K562 (cell line): ENCODE measurements around the gene PPFIBP2. TPM values are rescaled to one million over a fixed set of nuclear protein-coding genes. Genes with fewer than 3 reads are reported as not detected.

Experiments
- ATAC-seq: fragments of 200-7000 bp; cut with Tn5 transposase; 3 replicates; pipeline ENCODE4 v1.9.1; 2020; ENCODE audit warnings: moderate library complexity
- BruUV-seq: library from RNA; stranded (reverse); fragments of 400-500 nt; replicated peaks from 2 replicates; lab custom pipeline; 2021; lab: Mats Ljungman, UMichigan
- CTCF ChIA-PET: fragments of 300-600 bp; formaldehyde crosslinking; extraction: SDS; loops from one replicate; lab custom pipeline; 2021; ENCODE audit warnings: low intra/inter-chr PET ratio; lab: Yijun Ruan, JAX
- POLR2A ChIA-PET: fragments of 300-600, 350-650 bp; sonication (Branson Sonifier 250); formaldehyde crosslinking; extraction: SDS; loops from one replicate; lab custom pipeline; 2021; ENCODE audit warnings: antibody characterized with exemption, inconsistent platforms; lab: Yijun Ruan, JAX
- DNase-seq, 4 experiments: peaks; one replicate each; pipeline versions ENCODE4 v3.0.0 to v3.0.0-alpha.2; 2011 to 2018; ENCODE audit warnings: low spot score in 3 of 4, mixed read lengths in 3 of 4; ENCODE audit errors: extremely low read depth in 1 of 4
- FAIRE-seq: peaks from 2 replicates; lab custom pipeline; 2011; peaks lifted over from hg19 to GRCh38; lab: Jason Lieb, UNC
- H2AFZ ChIP-seq: 2 replicates; pipeline ENCODE4 v1.6.0; 2011; ENCODE audit warnings: low read depth, low read length, control low read depth, inconsistent platforms
- H3K27ac ChIP-seq: fragments of 200-600 bp; 3 replicates; pipeline ENCODE4 v1.8.0; 2011; ENCODE audit warnings: low read depth, mild to moderate bottlenecking, control low read depth, inconsistent platforms, low read length, moderate library complexity, mixed read lengths; ENCODE audit errors: extremely low read depth
- H3K27me3 ChIP-seq, 2 experiments: fragments of 300-600 bp in 1 of 2; 2 replicates in 1 of 2; 3 replicates in 1 of 2; pipeline versions ENCODE4 v1.6.0 to v1.8.0; 2011; ENCODE audit warnings: inconsistent platforms in 2 of 2, low read length in 2 of 2, mild to moderate bottlenecking in 1 of 2, mixed read lengths in 1 of 2, moderate library complexity in 1 of 2; ENCODE audit not compliant: control insufficient read depth in 2 of 2, insufficient read depth in 2 of 2
- H3K36me3 ChIP-seq: fragments of 300-600 bp; 3 replicates; pipeline ENCODE4 v1.8.0; 2011; ENCODE audit warnings: mild to moderate bottlenecking, low read length, inconsistent platforms; ENCODE audit not compliant: control insufficient read depth, insufficient read depth
- H3K4me1 ChIP-seq, 2 experiments: fragments of 200-600 bp in 1 of 2; replicated peaks in 1 of 2; 2 replicates in 1 of 2; 3 replicates in 1 of 2; pipeline versions ENCODE4 v1.5.1 to v1.8.0; 2011; ENCODE audit warnings: inconsistent platforms in 2 of 2, low read length in 2 of 2, mild to moderate bottlenecking in 1 of 2, mixed read lengths in 1 of 2, moderate library complexity in 1 of 2; ENCODE audit not compliant: control insufficient read depth in 2 of 2, insufficient read depth in 2 of 2
- H3K4me2 ChIP-seq: 2 replicates; pipeline ENCODE4 v1.6.1; 2011; ENCODE audit warnings: low read length, control low read depth, inconsistent platforms, mixed read lengths; ENCODE audit not compliant: insufficient read depth
- H3K4me3 ChIP-seq: fragments of 200-600 bp; sonication (generic), shearing (Covaris generic); 2 replicates; pipeline ENCODE4 v1.5.1; 2016; ENCODE audit warnings: control low read depth, inconsistent platforms
- H3K79me2 ChIP-seq: fragments of 200-600 bp; 3 replicates; pipeline ENCODE4 v1.8.0; 2011; ENCODE audit warnings: low read length, inconsistent platforms; ENCODE audit not compliant: control insufficient read depth, insufficient read depth
- H3K9ac ChIP-seq, 2 experiments: 2 replicates each; pipeline versions ENCODE4 v1.6.0 to v1.6.1; 2011; ENCODE audit warnings: low read depth in 2 of 2, low read length in 2 of 2, control low read depth in 1 of 2, inconsistent platforms in 1 of 2, mild to moderate bottlenecking in 1 of 2, mixed read lengths in 1 of 2; ENCODE audit not compliant: insufficient read depth in 1 of 2
- H3K9me1 ChIP-seq: one replicate; pipeline ENCODE4 v1.6.0; 2011; ENCODE audit warnings: inconsistent platforms, mild to moderate bottlenecking, low read length, moderate library complexity; ENCODE audit not compliant: control insufficient read depth, insufficient read depth
- H3K9me3 ChIP-seq: replicated peaks from 2 replicates; pipeline ENCODE4 v1.5.1; 2011; ENCODE audit warnings: low read depth, low read length, inconsistent platforms; ENCODE audit not compliant: control insufficient read depth, insufficient read depth
- H4K20me1 ChIP-seq: replicated peaks from 2 replicates; pipeline ENCODE4 v1.6.1; 2011; ENCODE audit warnings: low read length, inconsistent platforms, mixed read lengths; ENCODE audit not compliant: control insufficient read depth, insufficient read depth
- AFF1 ChIP-seq, 2 experiments: fragments of 450-650 bp; IDR thresholded peaks; 2 replicates each; pipeline ENCODE4 v1.6.1; 2018; ENCODE audit warnings: mild to moderate bottlenecking in 2 of 2, low read depth in 1 of 2; ENCODE audit not compliant: partially characterized antibody in 2 of 2
- BRD9 ChIP-seq: fragments of 450-650 bp; IDR thresholded peaks from 2 replicates; pipeline ENCODE4 v1.6.1; 2018; ENCODE audit warnings: low read depth; ENCODE audit not compliant: partially characterized antibody
- E2F6 ChIP-seq, 2 experiments: IDR thresholded peaks; 2 replicates each; pipeline ENCODE4 v1.6.1; 2011; ENCODE audit warnings: borderline replicate concordance in 1 of 2, control low read depth in 1 of 2, low read depth in 1 of 2, low read length in 1 of 2, mild to moderate bottlenecking in 1 of 2, mixed read lengths in 1 of 2, moderate library complexity in 1 of 2; ENCODE audit not compliant: insufficient read depth in 1 of 2, insufficient read length in 1 of 2, poor library complexity in 1 of 2, severe bottlenecking in 1 of 2; ENCODE audit errors: extremely low read depth in 1 of 2
- EGR1 ChIP-seq: fragments of 450-650 bp; conservative IDR thresholded peaks from 2 replicates; pipeline ENCODE4 v1.6.1; 2017; ENCODE audit warnings: mild to moderate bottlenecking
- KAT7 ChIP-seq: sonication (generic); formaldehyde crosslinking; IDR thresholded peaks from 2 replicates; pipeline ENCODE4 v1.8.0; 2022; ENCODE audit warnings: missing genetic modification reagents, mild to moderate bottlenecking, borderline replicate concordance
- PRPF4 ChIP-seq: fragments of 200-400 bp; formaldehyde crosslinking; IDR thresholded peaks from one replicate; pipeline ENCODE4 v1.6.1; 2017; ENCODE audit warnings: low read length, low read depth, mild to moderate bottlenecking; ENCODE audit not compliant: insufficient read depth, poor library complexity, severe bottlenecking
- RBM34 ChIP-seq: fragments of 200-400 bp; formaldehyde crosslinking; IDR thresholded peaks from 2 replicates; pipeline ENCODE4 v1.6.1; 2018; ENCODE audit warnings: low read length, borderline replicate concordance; ENCODE audit not compliant: insufficient read depth
- SP2 ChIP-seq: IDR thresholded peaks from 2 replicates; pipeline ENCODE4 v1.6.1; 2011; ENCODE audit warnings: mild to moderate bottlenecking, low read depth, low read length, moderate library complexity; ENCODE audit not compliant: poor library complexity, severe bottlenecking; ENCODE audit errors: extremely low read depth
- TAF7 ChIP-seq: fragments of 450-650 bp; IDR thresholded peaks from 2 replicates; pipeline ENCODE4 v1.6.1; 2016; ENCODE audit warnings: missing genetic modification characterization, missing compliant biosample characterization
- TRIM28 ChIP-seq: fragments of 450-650 bp; IDR thresholded peaks from 2 replicates; pipeline ENCODE4 v1.6.1; 2017
- ZNF253 ChIP-seq: fragments of 250-450 bp; sonication (Bioruptor Pico); conservative IDR thresholded peaks from 2 replicates; pipeline ENCODE4 v1.6.1; 2021; ENCODE audit warnings: mild to moderate bottlenecking
- ZNF449 ChIP-seq: fragments of 250-450 bp; sonication (Bioruptor Pico); IDR thresholded peaks from 2 replicates; pipeline ENCODE4 v1.8.0; 2022; ENCODE audit warnings: moderate library complexity, mild to moderate bottlenecking, inconsistent platforms
- WGBS: fragments of 100-300 bp; shearing (Covaris generic); methylation state at CpG from one replicate; pipeline ENCODE4 v1.1.6; 2016; ENCODE audit warnings: low coverage, mixed read lengths; ENCODE audit not compliant: insufficient coverage; ENCODE audit errors: missing lambda C conversion rate; 5-methylcytosine and 5-hydroxymethylcytosine counted together
- in situ Hi-C: fragments of 300-500 bp; cut with MboI; formaldehyde crosslinking; loops from 4 replicates; pipeline ENCODE4 v1.15.0; 2018; ENCODE audit warnings: inconsistent platforms, mixed read lengths
- intact Hi-C: fragments of 100-400 bp; cut with micrococcal nuclease; formaldehyde crosslinking; loops from 2 replicates; pipeline ENCODE4 v1.14.2; 2022
- polyA plus RNA-seq, 8 experiments: library from polyadenylated mRNA; depleted of rRNA in 4 of 8; stranded (reverse) in 5 of 8; unstranded in 3 of 8; fragments of >200 nt; fragmentation: Nextera tagmentation in 2 of 8; fragmentation: Illumina TruSeq in 1 of 8; extraction: Ambion mirVana in 2 of 8; extraction: Trizol in 1 of 8; gene quantifications; 2 replicates each; pipeline versions ENCODE4 v1.2.1 to v1.2.3, GENCODE V29; 2011 to 2014; ENCODE audit warnings: inconsistent platforms in 1 of 8, missing spikeins in 1 of 8
- total RNA-seq, 7 experiments: library from RNA; depleted of rRNA in 6 of 7; stranded (reverse); fragments of >200 nt in 6 of 7; fragmentation: Illumina TruSeq in 2 of 7; extraction: Trizol in 2 of 7; gene quantifications; 2 replicates each; pipeline versions ENCODE4 v1.2.1 to v1.2.3, GENCODE V29; 2011 to 2021; ENCODE audit warnings: low replicate concordance in 1 of 7

The PPFIBP2 gene
- total and polyA plus RNA-seq, 9 of the 15 experiments (the other 6 are each of a cell fraction or from before 2014, with no cell fraction given) = 0.18 to 3.4 (median 1.2) TPM

- no peak for FAIRE-seq
These were observed 47.8 kb downstream of the PPFIBP2 start for GRCh38 chr11:7561562-7561961.

More at GRCh38 chr11:7561562-7561961, 47.8 kb downstream of the PPFIBP2 start:
- no peak for ATAC-seq
- H3K27me3 ChIP-seq = no peaks in the 10 kb centered on the region
- TF ChIP-seq ZNF449 (CRISPR knock-in tag) = no peak
- TF ChIP-seq TAF7 (tag) = no peak
- TF ChIP-seq TRIM28 = no peak
- no peak for TF ChIP-seq PRPF4
- TF ChIP-seq BRD9 = no peak
- TF ChIP-seq E2F6 (IDR thresholded peaks at IDR 0.05; ENCODE audit: borderline replicate concordance in 1 of 2, extremely low read depth in 1 of 2, insufficient read depth in 1 of 2, insufficient read length in 1 of 2, low read depth in 1 of 2, low read length in 1 of 2, poor library complexity in 1 of 2, severe bottlenecking in 1 of 2) = no peak
- TF ChIP-seq RBM34 = no peak
- no peak for TF ChIP-seq AFF1 (IDR thresholded peaks at IDR 0.05; ENCODE audit: low read depth in 1 of 2, partially characterized antibody in 2 of 2)
- TF ChIP-seq ZNF253 (CRISPR knock-in tag) = no peak
- TF ChIP-seq KAT7 (CRISPR knock-in tag) = no peak
- TF ChIP-seq EGR1 = no peak
- TF ChIP-seq SP2 = no peak
- no peak overlapping the region for H3K4me3 ChIP-seq
- no peaks in the 10 kb centered on the region for H3K79me2 ChIP-seq
- whole genome bisulfite sequencing = 5% methylated on average over 2 of the region's 2 CpGs
- H3K4me2 ChIP-seq = no peak overlapping the region
- BruUV-seq = no TSS peak
- H3K9me1 ChIP-seq = no peaks in the 10 kb centered on the region
- H3K4me1 ChIP-seq = no peaks in the 10 kb centered on the region
- POLR2A ChIA-PET = no interaction called here
- no peaks in the 10 kb centered on the region for H3K36me3 ChIP-seq
- intact Hi-C loops = no loop called here
- in situ Hi-C loops = no loop called here
- H3K9me3 ChIP-seq = no peaks in the 10 kb centered on the region
- H4K20me1 ChIP-seq = no peaks in the 10 kb centered on the region
- no peak overlapping the region for H3K9ac ChIP-seq
- CTCF ChIA-PET = no interaction called here
- no peak overlapping the region for H2AFZ ChIP-seq
- DNase-seq = no peak
- no peak overlapping the region for H3K27ac ChIP-seq
